Thyroid gland (tissue), 4 donors: ENCODE results near the gene DCAKD.

ENCODE experiments used
- POLR2A ChIP-seq, 2 donors: fragments of 450-650 bp; IDR thresholded peaks; one replicate each; pipeline ENCODE4 v1.6.1; 2017; ENCODE audit warnings: antibody characterized with exemption in 2 of 2, mild to moderate bottlenecking in 2 of 2, moderate library complexity in 1 of 2
- TF ChIP-seq, protein P1 (sequence below), 6 experiments: fragments of 200-600 bp in 3 of 6; fragments of 450-650 bp in 3 of 6; sonication (generic) in 3 of 6; IDR thresholded peaks; one replicate each; pipeline ENCODE4 v1.5.1; 2016 to 2019; ENCODE audit warnings: antibody characterized with exemption in 6 of 6, mild to moderate bottlenecking in 2 of 6, inconsistent platforms in 1 of 6, moderate library complexity in 1 of 6

GRCh38 chr17:45020354-45021138 lies 30.9 kb downstream of the DCAKD start:
- TF ChIP-seq, protein P1, sequence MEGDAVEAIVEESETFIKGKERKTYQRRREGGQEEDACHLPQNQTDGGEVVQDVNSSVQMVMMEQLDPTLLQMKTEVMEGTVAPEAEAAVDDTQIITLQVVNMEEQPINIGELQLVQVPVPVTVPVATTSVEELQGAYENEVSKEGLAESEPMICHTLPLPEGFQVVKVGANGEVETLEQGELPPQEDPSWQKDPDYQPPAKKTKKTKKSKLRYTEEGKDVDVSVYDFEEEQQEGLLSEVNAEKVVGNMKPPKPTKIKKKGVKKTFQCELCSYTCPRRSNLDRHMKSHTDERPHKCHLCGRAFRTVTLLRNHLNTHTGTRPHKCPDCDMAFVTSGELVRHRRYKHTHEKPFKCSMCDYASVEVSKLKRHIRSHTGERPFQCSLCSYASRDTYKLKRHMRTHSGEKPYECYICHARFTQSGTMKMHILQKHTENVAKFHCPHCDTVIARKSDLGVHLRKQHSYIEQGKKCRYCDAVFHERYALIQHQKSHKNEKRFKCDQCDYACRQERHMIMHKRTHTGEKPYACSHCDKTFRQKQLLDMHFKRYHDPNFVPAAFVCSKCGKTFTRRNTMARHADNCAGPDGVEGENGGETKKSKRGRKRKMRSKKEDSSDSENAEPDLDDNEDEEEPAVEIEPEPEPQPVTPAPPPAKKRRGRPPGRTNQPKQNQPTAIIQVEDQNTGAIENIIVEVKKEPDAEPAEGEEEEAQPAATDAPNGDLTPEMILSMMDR (IDR thresholded peaks at IDR 0.05) = no peak
- no peak for TF ChIP-seq POLR2A (IDR thresholded peaks at IDR 0.05)
